GM19372 (cell line): ENCODE data around the gene CA7.

ENCODE experiments used
- ATAC-seq: cut with Tn5 transposase; IDR thresholded peaks from one replicate; pipeline ENCODE4 v1.9.1; 2021; ENCODE audit warnings: mild to moderate bottlenecking, low read depth, moderate library complexity; ENCODE audit not compliant: unreplicated experiment

CA7 gene

DNA sequence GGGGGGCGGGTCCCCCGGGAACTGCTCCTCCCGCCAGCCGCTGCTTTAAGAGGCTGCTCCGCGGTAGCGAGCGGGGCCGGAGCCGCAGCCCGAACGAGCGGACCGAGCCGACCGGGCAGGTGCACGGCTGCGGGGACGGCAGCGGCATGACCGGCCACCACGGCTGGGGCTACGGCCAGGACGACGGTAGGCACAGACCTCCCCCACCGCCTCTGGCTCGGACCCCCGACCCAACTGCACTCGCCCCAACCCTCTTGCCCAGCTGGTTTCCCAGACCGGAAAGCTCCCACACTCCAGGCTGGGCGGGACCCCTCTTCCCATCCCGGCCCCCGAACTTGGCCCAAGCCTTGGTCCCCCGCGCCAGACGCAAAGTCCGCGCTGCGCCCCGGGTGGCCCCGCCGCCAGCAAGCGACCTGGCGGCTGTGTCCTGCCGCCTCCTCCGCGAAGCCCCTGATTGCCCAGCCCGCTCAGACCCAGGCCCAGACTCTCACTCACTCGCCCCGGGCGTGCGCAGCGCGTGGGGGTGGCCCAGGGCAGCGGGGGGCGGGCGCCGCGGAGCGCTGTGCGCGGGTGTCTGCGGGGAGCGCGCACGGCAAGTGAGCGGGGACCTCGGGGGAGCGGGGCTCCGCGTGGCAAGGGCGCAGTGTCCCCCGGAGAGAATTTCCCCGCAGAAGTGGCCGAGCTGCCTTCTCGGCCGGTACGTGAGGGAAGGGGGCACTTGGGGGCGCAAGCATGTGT, at the start of gene CA7:
CA7 (plus strand) TSS at position 73 of the 738 bp plus-strand sequence; CDS start at position 147, 74 bp downstream.
- ATAC-seq: no peak

DNA sequence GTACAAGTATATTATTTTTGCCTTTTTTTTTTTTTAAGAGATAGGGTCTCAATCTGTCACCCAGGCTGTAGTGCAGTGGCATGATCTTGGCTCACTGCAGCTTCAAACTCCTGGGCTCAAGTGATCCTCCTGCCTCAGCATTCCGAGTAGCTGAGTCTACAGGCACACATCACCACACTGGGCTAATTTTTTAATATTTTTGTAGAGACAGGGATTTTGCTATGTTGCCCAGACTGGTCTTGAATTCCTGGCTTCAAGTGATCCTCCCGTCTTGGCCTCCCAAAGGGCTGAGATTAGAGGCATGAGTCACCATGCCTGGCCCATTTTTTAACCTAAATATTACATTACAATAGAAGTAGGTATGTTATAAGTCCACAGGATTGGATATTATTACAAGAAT, 46.1 kb upstream of the CA7 start:
- ATAC-seq: no peak

DNA sequence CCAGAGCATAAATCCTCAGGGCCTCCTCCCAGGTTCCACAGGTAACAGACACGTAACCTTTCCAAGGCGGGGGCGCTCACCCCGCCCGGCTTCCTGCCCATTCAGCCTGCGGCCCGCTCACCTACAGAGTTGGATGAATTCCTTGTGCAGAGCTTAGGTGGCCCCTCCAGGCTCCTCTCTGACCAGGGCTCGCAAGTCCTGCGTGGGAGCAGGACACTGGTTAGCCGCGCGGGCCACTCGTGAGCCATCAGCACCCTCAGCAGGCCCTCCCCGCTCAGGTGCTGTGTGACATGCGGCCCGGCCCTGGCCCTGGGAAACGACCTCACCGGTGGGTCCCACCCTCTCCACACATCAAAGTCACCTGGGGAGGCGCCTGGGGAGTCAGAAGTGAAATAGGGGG, 43.4 kb upstream of the CA7 start:
- no peak for ATAC-seq

DNA sequence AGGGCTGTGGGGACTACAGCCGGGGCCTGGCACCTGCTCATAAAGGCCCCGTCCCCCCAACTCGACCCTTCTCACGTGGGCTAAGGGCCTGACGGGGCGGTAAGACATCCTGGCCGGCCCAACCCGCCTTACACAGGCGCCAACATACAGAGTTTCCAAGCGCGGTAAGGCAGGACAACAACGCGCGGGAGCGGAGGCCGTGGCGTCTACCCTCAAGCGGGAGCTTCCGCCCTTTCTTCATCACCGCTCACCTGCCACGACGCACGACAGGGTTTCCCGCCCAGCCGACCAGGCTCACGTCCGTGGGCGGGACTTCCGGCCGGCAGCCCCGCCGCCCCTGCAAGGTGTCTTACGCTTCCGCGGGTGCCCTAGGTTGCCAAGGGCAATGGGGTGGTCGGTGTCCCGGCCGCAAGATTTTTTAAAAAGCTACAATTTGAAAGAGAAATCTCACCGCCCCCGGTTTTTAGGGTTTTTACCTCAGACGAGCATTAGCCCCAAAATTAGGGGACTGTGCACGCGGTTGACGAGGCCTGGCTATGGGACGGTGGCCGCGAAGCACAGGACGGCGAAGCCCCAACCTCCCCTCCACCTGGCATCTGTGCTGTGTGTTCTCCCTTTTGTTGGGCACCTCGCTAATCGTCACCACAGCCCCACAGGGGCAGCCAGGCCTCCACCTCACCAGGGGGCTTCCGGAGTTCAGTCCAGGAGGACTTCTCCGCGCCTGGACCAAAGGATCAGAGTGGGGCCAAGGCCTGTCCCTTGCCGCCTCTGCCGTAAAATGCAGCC, 42.7 kb upstream of the CA7 start, which contains the start of gene TERB1:
TERB1 (minus strand) TSS at position 265 of the 786 bp plus-strand sequence. CDS start 4,786 bp downstream, outside the sequence.
- ATAC-seq: no peak

DNA sequence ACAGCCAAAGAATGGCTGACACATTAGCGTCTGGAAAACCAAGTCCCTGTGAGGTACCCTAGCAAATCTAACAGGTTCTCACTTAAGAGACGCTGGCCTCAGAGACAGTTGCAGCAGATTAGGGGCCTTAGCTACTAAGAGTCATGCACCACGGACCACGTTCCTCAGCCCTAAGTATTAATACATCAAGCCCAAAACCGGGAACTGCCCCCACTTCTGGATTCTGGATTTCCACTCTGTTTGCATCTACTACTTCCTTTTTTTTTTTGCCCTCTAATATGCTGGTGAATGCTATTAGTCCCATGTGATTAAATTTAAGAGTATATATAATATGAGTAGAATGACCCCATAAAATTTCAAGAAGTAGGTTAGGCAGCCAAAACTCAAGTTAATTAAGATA, 42.1 kb upstream of the CA7 start:
- ATAC-seq: no peak

DNA sequence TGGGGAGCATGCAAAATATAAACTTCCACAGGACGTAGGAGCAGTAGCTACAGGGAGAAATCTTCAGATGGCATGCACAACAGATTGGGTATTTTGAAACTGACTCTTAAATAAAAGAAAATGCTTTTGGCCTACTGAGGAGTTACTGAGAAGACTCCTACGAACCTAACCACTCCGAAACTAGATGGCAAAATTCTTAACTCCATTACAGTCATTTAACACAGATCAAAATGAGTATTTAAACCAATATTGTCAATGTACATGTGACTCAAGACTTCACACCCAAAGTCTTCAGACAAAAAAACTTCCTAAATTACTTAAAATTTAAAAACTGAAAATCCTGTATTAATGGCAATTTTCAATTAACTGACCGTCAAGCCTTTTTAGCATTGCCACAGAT, 34.4 kb upstream of the CA7 start:
- no peak for ATAC-seq

DNA sequence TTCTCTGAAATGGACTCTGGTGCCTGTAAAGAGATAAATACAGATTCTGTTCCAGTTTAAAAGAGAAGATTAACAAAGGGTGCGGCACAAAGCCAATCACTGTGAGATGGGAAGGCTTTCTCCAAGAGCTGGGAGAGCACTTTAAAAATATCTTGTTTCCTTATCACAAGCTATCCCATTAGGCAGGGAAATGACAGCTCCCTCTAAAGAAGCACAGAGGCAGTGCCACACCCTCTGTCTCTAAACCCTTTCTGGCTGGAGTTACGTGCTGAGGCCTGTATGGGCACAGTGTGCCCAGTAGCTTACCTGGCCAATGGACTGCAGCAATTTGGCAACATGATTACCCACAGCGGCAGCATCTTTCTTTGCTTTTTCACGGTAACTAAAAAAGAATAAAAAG, 33.8 kb upstream of the CA7 start:
- no peak for ATAC-seq

DNA sequence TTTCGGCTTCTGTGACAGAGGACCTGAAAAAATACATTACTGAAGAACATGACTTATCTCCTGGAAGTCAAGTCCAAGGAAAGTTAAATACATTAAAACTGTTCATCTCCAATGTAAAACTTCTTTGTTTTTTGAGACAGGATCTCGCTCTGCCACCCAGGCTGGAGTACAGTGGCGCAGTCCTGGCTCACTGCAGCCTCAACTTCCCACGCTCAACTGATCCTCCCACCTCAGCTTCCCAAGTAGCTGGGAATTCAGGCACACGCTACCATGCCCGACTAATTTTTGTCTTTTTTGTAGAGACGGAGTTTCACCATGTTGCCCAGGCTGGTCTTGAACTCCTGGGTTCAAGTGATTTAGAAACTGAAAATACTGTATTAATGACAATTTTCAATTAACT, 33.2 kb upstream of the CA7 start:
- no peak for ATAC-seq

DNA sequence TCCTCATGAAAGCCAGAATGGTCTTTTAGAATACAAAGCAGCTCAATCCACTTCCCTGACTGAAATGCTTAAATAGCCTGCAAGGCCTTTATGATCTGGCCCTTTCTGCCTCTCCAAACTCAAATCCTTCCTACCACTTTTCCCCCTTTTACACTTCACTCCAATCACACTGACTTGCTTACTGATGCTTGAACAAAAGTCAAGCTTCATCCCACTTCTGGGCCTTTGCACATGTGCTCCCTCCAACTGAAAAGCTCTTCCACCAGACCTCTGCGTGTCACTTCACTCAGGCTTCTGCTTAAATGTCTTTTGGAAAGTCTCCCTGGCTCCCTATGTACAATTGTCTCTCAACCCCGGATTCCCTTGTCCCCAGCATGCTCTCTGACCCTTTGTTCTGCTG, 29.5 kb upstream of the CA7 start:
- no peak for ATAC-seq

DNA sequence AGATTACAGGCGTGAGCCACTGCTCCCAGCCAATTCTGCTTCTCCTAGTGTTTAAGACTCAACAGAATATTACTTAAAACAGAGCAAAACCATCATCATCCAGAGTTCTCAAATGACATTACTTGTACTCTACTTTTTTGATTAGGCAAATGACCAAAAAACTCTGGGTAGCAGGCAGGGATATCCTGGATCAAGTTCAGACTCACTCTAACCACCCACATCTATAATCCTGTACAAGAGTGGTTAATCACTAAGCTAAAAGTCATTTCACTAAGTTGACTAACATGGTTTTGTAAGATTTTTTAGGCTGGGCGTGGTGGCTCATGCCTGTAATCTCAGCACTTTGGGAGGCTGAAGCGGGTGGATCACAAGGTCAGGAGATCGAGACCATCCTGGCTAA, 20.2 kb upstream of the CA7 start:
- ATAC-seq: no peak

DNA sequence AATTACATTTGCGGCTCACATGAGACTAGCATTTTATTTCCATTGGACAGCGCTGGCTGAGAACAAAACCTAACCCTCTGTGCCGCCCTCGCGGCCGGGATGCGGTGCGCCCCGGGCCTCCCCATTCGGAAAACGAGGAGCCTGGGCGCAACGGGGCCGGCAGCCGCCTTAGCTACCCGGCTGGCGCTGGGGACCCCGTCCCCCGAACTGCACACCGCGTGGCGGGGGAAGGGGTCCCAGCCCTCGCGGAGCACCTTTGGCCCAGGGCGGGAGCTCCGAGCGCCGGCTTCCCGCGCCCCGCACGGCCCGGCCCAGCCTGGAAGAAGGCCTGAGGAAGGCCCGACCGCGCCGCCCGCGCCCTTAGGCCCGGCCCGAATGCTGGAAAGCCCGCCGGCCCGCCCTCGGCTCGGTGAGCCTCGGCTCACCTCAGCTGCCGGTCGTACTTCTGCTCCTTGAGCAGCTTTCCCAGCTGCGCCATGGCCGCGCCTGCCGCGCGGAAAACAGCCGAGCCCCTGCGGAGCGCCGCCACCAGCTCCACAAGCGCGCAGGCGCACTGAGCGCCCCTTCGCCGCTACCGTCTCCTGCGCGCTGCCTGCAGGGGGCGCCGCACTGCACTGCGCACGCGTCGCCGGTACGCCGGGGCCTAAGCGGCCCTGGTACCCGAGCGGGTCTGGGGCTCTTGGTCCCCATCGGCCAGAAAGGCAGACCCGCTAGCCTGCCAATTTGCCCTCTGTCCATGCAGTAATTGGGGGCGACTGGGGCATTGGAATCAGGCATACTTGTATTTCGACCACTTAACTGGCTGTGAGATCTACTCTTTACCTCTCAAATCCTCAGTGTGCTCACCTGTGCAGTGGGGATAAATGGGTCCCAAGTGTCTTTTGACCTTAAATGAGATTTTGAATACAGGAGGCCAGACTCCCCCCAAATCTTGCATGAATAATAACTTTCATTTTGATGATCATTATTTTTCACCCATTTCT, 13.5 kb upstream of the CA7 start, which contains the start of gene NAE1:
NAE1 (minus strand) TSS at position 555 of the 983 bp plus-strand sequence; CDS start at position 478, 77 bp downstream.
- peak; percentile 94 for ATAC-seq

DNA sequence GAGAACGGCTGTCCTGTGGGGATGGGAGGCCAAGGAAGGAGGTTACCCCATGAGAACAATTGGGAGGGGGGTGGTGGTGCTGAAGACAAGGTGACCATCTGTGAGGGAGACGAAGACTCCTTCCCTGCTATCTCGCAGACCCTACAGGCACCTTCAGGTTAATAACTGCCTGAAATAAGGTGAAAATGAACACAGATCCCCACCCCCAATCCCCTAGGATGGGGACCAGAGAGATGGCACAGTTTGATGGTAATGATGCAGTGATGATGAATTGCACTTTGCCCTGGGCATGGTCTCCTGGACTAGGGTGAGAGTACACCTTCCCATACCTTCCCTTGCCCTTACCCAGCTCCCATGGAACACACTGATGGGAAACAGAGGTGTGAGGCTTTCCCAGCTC, 12.0 kb upstream of the CA7 start:
- ATAC-seq: no peak

DNA sequence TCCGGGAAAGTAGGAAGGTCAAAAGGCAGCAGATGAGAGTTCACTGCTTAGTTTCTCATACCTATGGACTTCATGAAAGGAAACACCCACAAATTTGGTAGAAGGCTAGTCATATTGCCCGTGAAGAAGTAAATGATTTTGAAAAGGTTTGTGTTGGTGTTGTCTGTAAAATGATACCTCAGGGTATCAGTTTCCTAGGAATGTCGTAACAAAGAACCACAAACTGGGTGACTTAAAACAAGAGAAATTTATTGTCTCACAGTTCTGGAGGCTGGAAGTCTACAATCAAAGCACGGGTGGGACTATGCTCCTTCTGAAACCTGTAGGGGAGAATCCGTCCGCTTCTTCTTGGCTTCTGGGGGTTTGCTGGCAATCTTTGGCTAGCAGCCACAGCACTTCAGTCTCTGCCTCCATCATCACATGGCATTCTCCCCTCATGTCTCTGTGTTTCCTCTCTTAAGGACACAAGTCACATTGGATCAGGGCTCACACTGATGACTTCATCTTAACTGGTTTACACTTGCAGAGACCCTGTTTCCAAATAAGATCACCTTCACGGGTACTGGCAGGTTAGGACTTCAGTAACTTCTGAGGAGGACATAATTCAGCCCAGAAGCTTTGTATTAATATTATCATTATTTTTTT, 11.4 kb upstream of the CA7 start:
- ATAC-seq: no peak

DNA sequence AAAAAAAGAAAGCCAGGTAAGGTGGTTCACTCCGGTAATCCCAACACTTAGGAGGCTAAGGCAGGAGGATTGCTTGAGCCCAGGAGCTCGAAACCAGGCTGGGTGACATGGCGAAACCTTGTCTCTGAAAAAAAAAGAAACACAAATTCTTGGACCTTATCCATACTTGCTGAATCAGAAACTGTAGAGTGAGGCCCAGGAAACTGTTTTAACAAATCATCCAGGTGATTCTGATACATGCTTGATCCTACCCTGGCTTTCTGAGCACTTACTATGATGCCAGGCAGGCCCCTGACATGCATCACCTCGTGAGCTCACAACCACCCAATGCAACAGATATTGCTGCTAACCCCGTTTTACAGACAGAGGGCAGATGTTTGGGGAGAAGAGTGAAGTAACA, 9.5 kb upstream of the CA7 start:
- no peak for ATAC-seq

DNA sequence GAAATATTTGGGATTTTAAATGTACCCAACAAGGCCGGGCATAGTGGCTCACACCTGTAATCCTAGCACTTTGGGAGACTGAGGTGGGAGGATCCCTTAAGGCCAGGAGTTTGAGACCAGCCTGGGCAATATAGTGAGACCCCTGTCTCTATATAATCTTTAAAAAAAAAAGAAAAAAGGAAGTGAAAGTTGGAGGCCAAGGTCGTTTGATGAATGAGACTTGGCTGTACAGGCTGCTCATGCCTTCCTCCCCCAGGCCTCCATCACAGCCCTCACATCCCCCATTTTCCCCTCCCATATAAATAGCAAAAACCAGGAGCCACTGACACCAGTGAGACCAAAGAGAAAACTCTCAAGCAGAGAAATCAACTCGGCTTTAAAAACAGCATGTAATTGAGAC, 3.3 kb upstream of the CA7 start:
- ATAC-seq: no peak

DNA sequence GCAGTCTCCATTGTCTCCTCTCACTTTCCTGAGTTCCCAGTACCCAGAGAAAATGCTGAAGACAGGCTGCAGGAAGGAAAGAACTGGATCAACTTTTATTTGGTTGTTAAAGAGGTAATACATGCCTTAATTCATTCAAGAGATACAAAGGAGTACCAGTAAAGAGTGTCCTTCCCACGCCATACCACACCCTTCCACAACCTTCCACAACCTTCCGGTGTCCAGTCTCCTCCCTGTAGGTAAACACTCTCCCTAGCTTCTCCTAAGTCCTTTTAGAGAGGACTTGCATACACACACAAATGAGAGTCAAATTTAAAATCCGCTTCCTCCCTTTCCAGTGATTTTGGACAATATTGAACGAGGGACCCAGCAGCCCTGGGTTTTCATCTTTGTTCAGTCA, 2.8 kb upstream of the CA7 start:
- no peak for ATAC-seq

DNA sequence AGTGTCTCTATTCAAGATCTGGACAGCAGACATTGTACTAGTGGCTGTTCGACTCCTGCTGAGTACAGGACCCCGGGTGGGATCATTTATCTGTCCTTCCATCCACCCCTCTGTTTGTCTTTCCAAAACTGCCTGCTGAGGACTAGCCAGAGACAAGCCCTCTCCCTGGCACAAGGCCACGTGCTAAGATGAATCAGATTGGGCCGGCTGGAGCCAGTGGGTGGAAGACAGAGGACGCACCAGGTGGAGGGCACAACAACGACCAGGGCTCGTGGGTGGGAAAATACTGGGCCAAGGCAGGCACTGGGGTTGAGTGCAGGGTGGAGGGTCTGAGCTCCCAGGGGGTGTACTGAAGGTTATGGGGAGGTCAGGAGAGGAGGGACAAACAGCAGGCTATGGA, 1.4 kb upstream of the CA7 start:
- ATAC-seq: no peak

DNA sequence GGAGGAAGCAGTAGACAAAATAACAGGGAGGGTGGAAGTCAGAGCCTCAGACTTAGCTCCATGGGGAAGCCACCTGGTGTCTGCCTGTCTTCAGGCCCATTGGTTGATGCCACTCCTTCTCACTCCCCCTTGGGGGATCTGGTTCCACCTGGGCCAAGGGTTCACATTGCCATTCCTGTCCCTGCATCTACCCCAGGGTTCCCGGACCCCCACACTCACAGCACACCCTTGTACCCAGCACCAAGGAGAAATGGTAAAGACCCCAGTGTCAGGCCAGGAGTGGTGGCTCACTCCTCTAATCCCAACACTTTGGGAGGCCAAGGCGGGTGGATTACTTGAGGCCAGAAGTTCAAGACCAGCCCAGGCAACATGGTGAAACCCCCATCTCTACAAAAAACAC, 1.0 kb upstream of the CA7 start:
- ATAC-seq: no peak

DNA sequence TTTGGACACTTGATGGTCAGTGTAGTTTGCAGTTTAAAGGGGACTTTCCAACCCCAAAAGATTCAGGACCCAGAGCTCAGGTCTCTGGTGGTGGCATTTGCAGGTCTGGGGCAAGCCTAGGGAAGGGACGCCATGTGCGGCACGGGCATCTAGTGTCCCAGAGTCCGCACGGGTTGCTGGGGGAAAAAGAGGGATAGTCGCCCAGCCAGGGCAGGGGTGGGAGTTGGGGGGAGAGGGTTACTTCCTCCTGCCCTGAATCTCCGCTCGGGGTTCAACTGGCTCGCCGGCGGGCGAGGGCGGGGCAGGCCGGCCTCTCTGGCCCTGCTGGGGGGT, 239 bp upstream of the CA7 start:
- ATAC-seq: no peak

DNA sequence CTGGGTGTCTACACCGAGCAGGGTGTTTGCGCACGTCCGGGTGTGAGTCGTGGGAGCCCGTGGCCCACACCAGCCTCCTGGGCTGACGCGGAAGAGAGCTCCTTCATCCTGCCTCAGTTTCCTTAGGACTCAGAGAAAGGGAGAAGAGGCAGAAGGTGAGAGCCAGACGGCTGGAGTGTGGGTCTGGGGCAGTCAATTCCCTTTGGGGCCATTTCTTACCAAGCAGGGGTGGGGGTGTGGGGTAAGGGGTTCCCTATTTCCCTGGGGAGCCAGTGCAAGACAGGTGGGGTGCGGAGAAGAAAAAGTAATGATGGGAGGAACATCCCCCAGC, 831 bp downstream of the CA7 start:
- no peak for ATAC-seq
